Measurements from ENCODE around the gene ETNK2. TPM values are rescaled to one million over a fixed set of nuclear protein-coding genes. Genes with fewer than 3 reads are reported as not detected.

Gene ETNK2
- total and polyA plus RNA-seq, 2 of the 4 experiments (the other 2 are of a cell fraction) = 18.9 to 26.0 TPM

GRCh38 chr1:204116539-204116938 is 35.3 kb downstream of the ETNK2 start:
- no peak overlapping the region for H4K5ac ChIP-seq (ENCODE audit: low read depth, low read length)
- no peak overlapping the region for H3K23ac ChIP-seq (ENCODE audit: low read depth, low read length)
- peaks cover 5% of the 10 kb centered on the region for H3K36me3 ChIP-seq (ENCODE audit: control insufficient read depth, insufficient read depth, low read length)
- in situ Hi-C loops (cut with MboI; ENCODE audit: low sequenced_read_pairs) = no loop called here
- peaks cover 4% of the 10 kb centered on the region; the same call in 1 of the 2 replicates for H3K9me1 ChIP-seq (ENCODE audit: insufficient read depth, low read length)
- WGBS, 2 experiments (ENCODE audit: extremely low coverage in 2 of 2, insufficient read length in 1 of 2) = 87% methylated on average over 3 of the region's 4 CpGs; no CpG with 5 or more reads in 1 of the 2 experiments
- H3K9me3 ChIP-seq (ENCODE audit: control insufficient read depth, insufficient read depth, low read length) = no peaks in the 10 kb centered on the region
- no peak overlapping the region for H2BK5ac ChIP-seq (ENCODE audit: low read depth, low read length, poor library complexity, severe bottlenecking)
- H3K27ac ChIP-seq (ENCODE audit: insufficient read depth, low read length) = no peak overlapping the region
- H3K4me1 ChIP-seq (ENCODE audit: control insufficient read depth, insufficient read depth, low read length) = peaks cover 8% of the 10 kb centered on the region; the same call in 1 of the 2 replicates
- H2BK20ac ChIP-seq (ENCODE audit: low read depth, low read length) = no peak overlapping the region
- intact Hi-C loops (cut with micrococcal nuclease) = no loop called here
- dilution Hi-C loops (cut with HindIII; ENCODE audit: low sequenced_read_pairs, unreplicated experiment) = no loop called here
- H4K20me1 ChIP-seq (ENCODE audit: insufficient read depth, low read length) = no peaks in the 10 kb centered on the region; the same call in 1 of the 2 replicates
- H2AFZ ChIP-seq (replicated peaks; ENCODE audit: low read length, poor library complexity) = no peak overlapping the region
- no TSS peak for BruUV-seq (replicated peaks)
- no peak overlapping the region for H2BK15ac ChIP-seq (ENCODE audit: low read depth, low read length)
- H4K8ac ChIP-seq (ENCODE audit: low read depth in 2 of 2, low read length in 2 of 2) = no peak overlapping the region
- DNase-seq (no peak), ATAC-seq (ENCODE audit: low read depth) (no peak)
- TF ChIP-seq USF2 (IDR thresholded peaks at IDR 0.05; ENCODE audit: low read depth, low read length) (no peak), CEBPB (IDR thresholded peaks at IDR 0.05; ENCODE audit: low read depth, low read length) (no peak), RFX5 (IDR thresholded peaks at IDR 0.05; ENCODE audit: low read depth, low read length) (no peak), POLR2A (IDR thresholded peaks at IDR 0.05; ENCODE audit: low read depth, low read length) (no peak), RCOR1 (IDR thresholded peaks at IDR 0.05; ENCODE audit: insufficient replicate concordance, low read length) (no peak), ELK1 (IDR thresholded peaks at IDR 0.05; ENCODE audit: borderline replicate concordance, low read depth, low read length) (no peak), BHLHE40 (IDR thresholded peaks at IDR 0.05; ENCODE audit: low read depth, low read length) (no peak), CTCF (conservative IDR thresholded peaks at IDR 0.05; ENCODE audit: low read depth, low read length) (no peak), CHD1 (IDR thresholded peaks at IDR 0.05; ENCODE audit: low read depth, low read length) (no peak), MAFK (IDR thresholded peaks at IDR 0.05; ENCODE audit: low read depth, low read length) (no peak), MAZ (IDR thresholded peaks at IDR 0.05; ENCODE audit: borderline replicate concordance, low read depth, low read length) (no peak)
- no peak overlapping the region for H3K56ac ChIP-seq (ENCODE audit: extremely low read depth, insufficient read depth, low read length)
- no peak overlapping the region for H3K4me2 ChIP-seq (ENCODE audit: low read depth, low read length)
- ChIA-PET POLR2A (ENCODE audit: unreplicated experiment) (no interaction called here), CTCF (interaction anchor here (1.3 kb wide), 1 partner anchor 246 kb away, joined by 5 read pairs; no protein-coding TSS in a partner anchor)
- H3K4me3 ChIP-seq (ENCODE audit: insufficient read depth, low read depth, low read length) = no peak overlapping the region
- no peak overlapping the region for H3K9ac ChIP-seq (ENCODE audit: low read depth, low read length)
- no peaks in the 10 kb centered on the region for H3K27me3 ChIP-seq (ENCODE audit: control insufficient read depth, insufficient read depth, low read length)
- no peak overlapping the region for H2AK5ac ChIP-seq (ENCODE audit: low read depth, low read length)
- no peak overlapping the region for H2AK9ac ChIP-seq (replicated peaks; ENCODE audit: low read depth, low read length, poor library complexity)
- no peak overlapping the region for H3K4ac ChIP-seq (ENCODE audit: low read depth, low read length)
- H2BK120ac ChIP-seq (ENCODE audit: low read depth, low read length) = no peak overlapping the region
- H3K14ac ChIP-seq (replicated peaks; ENCODE audit: low read depth, low read length) = no peak overlapping the region
- no peaks in the 10 kb centered on the region for H3K79me1 ChIP-seq (ENCODE audit: low read depth in 1 of 2, low read length in 2 of 2)
- H3K18ac ChIP-seq (ENCODE audit: low read depth, low read length) = no peak overlapping the region
- no peak overlapping the region for H4K91ac ChIP-seq (ENCODE audit: insufficient read depth, low read depth, low read length)
